Measurements from ENCODE around the gene USF2.
"Not testable (repeated sequence)": the region's sequence is repeated elsewhere in the genome, so short reads cannot be mapped to it uniquely, and the experiment has no call there.

Gene USF2

GRCh38 chr19:35268536-35269437 lies at the start of gene USF2:
USF2 (plus strand) TSS chr19:35268962; CDS start chr19:35269102, 140 bp downstream.
- peak; percentile 57 for DNase-seq

- no peak for DNase-seq
Measured at GRCh38 chr19:35219008-35219407, 49.8 kb upstream of the USF2 start.

GRCh38 chr19:35220315-35220921 lies 48.3 kb upstream of the USF2 start:
- DNase-seq: no peak

GRCh38 chr19:35220973-35221590 lies 47.7 kb upstream of the USF2 start:
- not testable (repeated sequence) for DNase-seq

GRCh38 chr19:35222373-35223015 lies 46.3 kb upstream of the USF2 start:
- DNase-seq: no peak

GRCh38 chr19:35223084-35223790 lies 45.5 kb upstream of the USF2 start:
- DNase-seq: no peak

GRCh38 chr19:35223862-35224505 lies 44.8 kb upstream of the USF2 start:
- no peak for DNase-seq

GRCh38 chr19:35224681-35225571 lies 43.8 kb upstream of the USF2 start:
- no peak for DNase-seq

GRCh38 chr19:35225951-35226350 lies 42.8 kb upstream of the USF2 start:
- no peak for DNase-seq

- no peak for DNase-seq
Measured at GRCh38 chr19:35226748-35227147, 42.0 kb upstream of the USF2 start.

- DNase-seq: no peak
Measured at GRCh38 chr19:35228177-35228930, 40.4 kb upstream of the USF2 start, which contains the start of gene FAM187B. FAM187B (minus strand) TSS chr19:35228739; CDS start chr19:35228680, 59 bp downstream.

- DNase-seq: no peak
Measured at GRCh38 chr19:35229601-35230000, 39.2 kb upstream of the USF2 start.

GRCh38 chr19:35231956-35232645 lies 36.7 kb upstream of the USF2 start:
- DNase-seq: no peak

GRCh38 chr19:35232912-35233311 lies 35.9 kb upstream of the USF2 start:
- DNase-seq: no peak

GRCh38 chr19:35236638-35237400 lies 31.9 kb upstream of the USF2 start:
- no peak for DNase-seq

- DNase-seq: not testable (repeated sequence)
Measured at GRCh38 chr19:35239597-35239996, 29.2 kb upstream of the USF2 start.

GRCh38 chr19:35240327-35240726 lies 28.4 kb upstream of the USF2 start:
- no peak for DNase-seq

GRCh38 chr19:35241417-35241816 lies 27.3 kb upstream of the USF2 start:
- no peak for DNase-seq
